Measurements from ENCODE around the gene EGFL8.

The EGFL8 gene

DNA sequence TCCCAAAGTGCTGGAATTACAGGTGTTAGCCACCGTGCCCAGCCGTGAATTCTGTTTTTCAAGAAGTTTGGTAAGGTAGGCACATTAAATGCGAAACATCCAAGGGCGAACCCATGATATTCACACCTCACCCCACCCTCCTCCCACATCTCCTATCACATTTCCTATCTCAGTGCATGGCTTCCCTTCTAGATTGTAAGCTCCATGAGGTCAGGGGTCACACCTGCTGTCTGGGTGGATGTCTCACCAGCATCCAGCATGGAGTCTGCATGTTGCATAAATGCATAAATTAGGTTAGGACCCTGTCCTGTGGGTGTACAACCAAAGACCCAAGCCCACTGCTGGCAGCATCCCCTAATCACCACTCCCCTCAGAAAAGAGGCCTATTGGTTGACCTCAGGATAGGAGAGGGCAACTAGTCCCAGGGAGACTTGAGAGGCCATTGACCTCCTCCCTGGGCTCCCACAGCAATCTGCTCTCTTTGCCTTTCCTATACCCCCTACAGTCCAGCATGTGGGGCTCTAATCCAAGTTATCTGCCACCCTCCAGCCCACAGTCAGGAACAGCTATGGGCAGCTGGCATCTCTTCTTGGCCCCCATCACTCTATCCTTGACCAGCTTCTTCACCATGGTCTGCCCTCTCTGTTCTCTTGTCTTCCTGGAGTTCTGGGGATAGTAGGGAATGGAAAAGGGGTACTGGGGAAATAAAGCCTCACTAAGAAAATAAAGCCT, 16.8 kb upstream of the EGFL8 start:
- no peak overlapping the region for H3K27ac ChIP-seq
- TF ChIP-seq, protein P1, sequence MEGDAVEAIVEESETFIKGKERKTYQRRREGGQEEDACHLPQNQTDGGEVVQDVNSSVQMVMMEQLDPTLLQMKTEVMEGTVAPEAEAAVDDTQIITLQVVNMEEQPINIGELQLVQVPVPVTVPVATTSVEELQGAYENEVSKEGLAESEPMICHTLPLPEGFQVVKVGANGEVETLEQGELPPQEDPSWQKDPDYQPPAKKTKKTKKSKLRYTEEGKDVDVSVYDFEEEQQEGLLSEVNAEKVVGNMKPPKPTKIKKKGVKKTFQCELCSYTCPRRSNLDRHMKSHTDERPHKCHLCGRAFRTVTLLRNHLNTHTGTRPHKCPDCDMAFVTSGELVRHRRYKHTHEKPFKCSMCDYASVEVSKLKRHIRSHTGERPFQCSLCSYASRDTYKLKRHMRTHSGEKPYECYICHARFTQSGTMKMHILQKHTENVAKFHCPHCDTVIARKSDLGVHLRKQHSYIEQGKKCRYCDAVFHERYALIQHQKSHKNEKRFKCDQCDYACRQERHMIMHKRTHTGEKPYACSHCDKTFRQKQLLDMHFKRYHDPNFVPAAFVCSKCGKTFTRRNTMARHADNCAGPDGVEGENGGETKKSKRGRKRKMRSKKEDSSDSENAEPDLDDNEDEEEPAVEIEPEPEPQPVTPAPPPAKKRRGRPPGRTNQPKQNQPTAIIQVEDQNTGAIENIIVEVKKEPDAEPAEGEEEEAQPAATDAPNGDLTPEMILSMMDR (conservative IDR thresholded peaks at IDR 0.05) = no peak

DNA sequence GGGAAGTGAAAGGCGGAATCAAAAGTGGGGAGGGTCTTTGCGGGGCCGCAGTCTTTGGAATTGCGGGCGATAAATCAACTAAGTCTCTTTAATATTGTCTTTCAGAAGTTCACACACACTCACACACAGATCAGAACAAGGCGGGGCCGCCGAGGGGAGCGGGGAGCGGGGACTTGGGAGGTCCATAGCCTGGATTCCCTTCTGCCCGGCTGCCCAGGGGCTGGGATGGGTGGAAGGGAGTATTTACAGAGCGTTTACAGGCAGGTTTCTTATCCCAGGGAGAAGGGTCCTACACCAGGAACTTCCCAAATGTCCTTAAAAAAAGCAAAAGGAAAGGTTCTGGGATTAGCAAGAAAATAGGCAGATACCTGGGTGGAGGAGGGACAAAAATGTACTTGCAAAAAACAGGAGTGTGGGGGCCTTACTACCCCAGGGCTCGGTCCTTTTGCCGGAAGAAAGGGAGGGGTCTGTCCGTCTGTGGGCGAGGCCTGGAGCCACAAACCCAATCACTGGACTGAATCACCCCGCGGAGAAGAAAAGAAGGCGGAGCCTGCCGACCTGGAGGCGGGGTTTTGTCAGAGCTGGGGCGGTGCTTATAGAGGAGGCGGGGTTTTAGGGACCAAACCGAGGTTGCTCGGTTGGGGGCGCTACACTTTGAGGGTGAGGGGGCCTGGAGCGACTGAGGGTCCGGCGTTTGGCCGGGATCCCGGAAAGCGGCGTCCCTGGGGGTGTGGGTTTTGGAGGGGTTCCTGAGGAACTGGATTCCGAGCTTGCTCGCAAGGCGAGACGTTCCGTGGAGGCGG, 15.9 kb upstream of the EGFL8 start:
- TF ChIP-seq, protein P1 (conservative IDR thresholded peaks at IDR 0.05) = no peak
- H3K27ac ChIP-seq = no peak overlapping the region

DNA sequence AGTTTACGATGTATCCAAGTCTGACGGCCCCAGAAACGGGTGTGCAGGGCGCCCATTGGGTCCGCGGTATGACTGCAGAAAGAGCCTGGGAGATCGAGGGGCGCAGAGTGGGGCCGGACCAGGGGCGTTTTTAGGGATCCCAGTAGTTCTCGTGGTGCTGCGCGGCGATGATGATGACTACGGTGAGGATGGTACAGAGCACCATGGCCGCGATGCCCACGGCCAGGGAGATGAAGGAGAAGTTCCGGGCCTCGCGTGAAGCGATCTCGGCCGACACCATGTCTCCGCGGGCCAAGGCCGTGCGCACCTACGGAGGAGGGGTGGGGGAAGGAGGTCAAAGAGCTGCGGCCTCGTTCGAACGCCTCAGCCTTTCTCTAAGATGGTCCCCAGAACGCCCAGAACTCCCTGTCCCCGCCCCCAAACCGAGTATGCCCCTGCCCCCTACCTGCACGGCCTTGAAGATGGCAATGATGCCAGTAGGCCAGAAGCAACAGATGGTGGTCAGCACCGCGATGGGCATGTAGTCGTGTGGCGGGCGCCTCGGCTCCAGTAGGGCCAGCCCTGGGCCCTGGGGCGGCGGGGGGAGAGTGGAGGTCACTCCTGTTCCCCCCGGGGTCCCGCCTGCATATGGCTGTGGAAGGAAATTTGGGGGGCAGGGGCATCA, 15.2 kb upstream of the EGFL8 start:
- no peak overlapping the region for H3K27ac ChIP-seq
- TF ChIP-seq, protein P1 (conservative IDR thresholded peaks at IDR 0.05) = no peak

DNA sequence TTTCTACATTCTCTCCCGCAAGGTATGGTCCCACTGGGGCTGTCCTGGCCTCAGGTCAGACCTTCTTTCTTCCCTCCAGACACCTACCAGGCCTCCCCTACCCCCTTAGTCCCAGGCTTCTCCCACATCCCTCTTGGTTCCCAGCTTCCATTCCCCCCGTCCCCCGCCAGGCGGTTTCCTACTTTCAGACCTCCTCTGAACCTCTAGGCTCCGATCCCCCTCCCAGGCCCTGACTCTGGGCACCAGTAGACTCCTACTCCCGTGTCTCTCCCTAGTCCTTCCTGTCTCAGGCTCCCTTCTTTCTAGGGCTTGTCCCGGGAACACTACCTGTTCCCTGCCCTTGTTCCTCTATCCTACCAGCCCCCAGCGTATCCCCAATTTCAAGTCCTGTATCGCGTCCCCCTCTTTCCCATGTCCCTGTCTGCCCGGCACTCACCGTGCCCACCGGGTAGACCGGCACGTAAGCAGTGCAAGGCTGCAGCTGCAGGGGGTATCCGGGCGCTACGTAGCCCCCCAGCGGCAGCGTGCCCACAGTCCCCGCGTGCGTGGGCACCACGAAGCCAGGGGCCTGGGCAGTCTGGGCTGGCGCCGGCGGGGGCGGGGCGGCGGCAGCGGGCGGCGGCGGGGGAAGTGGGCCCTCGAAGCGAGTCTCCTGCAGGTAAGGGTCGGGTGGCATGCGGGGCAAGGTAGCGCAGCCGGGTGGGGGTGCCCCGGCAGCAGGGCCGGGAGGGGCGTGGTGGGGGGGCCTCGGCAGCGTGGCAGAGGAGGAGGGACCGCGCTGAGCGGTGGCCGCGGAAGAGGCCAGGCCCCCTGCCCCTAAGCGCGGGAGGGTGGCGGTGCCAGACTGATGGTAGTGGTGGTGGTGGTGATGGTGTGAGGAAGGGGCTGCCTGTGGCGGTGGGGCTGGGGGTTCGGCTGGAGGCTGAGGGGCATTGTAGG, 14.2 kb upstream of the EGFL8 start:
- TF ChIP-seq, protein P1 (conservative IDR thresholded peaks at IDR 0.05) = no peak
- no peak overlapping the region for H3K27ac ChIP-seq

DNA sequence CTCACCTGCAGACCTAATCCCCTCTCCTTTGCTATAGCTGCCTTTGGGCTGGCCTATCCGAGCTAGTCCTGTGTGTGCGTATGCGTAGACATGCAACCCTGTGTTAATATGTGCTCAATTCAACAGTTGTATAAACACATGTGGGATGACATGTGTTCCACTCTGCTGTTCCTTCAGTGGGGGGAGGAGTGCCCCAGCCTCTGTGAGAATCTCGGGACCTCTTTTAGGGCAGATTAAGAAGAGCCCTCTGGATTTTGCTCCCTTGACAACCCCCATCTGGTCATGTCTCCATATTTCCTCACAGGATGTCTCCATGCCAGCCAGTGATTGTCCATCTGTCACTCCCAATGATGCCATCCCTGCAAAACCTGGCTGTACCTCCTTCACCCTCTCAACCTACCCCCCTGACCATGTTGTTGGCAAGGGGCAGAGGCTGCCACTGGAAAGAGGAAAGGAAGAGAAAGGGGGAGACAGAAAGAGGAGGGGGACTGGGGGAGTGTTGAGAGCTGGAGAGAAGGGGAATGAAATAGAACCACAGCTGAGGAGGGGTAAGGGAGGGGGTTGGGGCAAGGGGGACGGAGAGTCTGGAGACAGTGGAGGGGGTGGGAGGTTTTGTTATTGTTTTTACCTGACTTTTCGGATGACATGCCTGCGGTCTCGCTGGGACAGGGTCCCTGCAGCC, 13.1 kb upstream of the EGFL8 start:
- TF ChIP-seq, protein P1 (conservative IDR thresholded peaks at IDR 0.05) = no peak
- H3K27ac ChIP-seq = no peak overlapping the region

DNA sequence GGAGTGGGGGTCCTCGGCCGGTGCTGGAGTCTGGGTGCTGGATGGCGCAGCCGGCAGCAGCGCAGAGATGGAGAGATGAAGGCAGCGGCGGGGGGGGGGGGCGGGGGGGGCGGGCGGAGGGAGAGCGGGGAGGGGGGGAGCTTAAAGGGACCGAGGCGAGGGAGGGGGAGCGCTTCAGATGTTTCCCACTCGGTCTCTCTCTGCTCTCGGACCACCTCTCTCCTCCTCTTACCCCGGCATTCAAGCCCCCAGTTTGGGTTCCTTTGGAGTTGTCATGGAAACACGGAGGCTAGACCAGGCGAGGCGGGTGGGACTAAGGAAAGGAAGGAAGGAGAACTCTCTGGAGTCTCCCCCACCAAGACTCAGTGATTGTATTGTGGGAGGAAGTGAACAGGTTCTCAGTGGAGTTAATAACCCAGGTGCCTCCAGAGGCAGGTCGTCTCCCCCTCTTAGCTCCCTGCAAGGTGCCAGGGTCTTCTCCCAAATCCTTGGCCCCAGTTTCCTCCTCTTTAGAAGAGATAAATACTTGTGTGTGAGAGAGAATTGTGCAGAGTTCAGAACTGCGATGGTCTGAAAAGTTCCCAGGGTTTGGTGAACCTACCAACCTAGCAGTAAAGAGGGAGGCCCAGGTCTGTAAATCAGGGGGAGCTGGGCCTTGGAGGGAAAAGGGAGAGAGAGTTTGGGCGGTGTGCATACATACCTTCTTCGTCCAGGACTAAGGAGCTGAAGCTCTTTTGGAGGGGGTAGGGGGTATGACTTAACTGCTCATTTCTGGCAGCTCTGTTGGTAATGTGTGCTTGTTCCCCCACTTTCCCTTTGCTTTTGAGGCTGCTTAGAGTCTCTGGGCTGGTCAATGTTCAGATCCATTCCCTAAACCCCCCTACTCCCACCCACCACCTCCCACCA, 12.3 kb upstream of the EGFL8 start, which contains the start of gene PRRT1:
TSS of gene PRRT1 (minus strand) at position 77 of the 906 bp plus-strand sequence. CDS start 112 bp downstream, outside the sequence.
- no peak within 1 kb of the TSS for H3K27ac ChIP-seq
- TF ChIP-seq, protein P1 (conservative IDR thresholded peaks at IDR 0.05) = no peak

Data from VCaP (cell line).